SH-SY5Y (cell line): ENCODE data around the gene METRNL.

Experiments used
- GATA2 ChIP-seq: IDR thresholded peaks from 2 replicates; pipeline ENCODE4 v1.6.1; 2011; ENCODE audit warnings: mild to moderate bottlenecking, low read depth, low read length
- GATA3 ChIP-seq: IDR thresholded peaks from 2 replicates; pipeline ENCODE4 v1.6.1; 2011; ENCODE audit warnings: low read depth, mild to moderate bottlenecking, low read length, moderate library complexity

GRCh38 chr17:83030432-83030831, 49.0 kb upstream of the METRNL start:
- TF ChIP-seq GATA3 (no peak), GATA2 (no peak)
